WI38 (cell line): ENCODE data around the gene NPAS2.

Experiments used
- H3K4me3 ChIP-seq: 2 replicates; pipeline ENCODE4 v1.5.1; 2011; ENCODE audit warnings: low read depth, mild to moderate bottlenecking, control low read depth, low read length
- TF ChIP-seq, protein P1 (sequence below): IDR thresholded peaks from 2 replicates; pipeline ENCODE4 v1.5.1; 2012; ENCODE audit warnings: low read depth, mild to moderate bottlenecking, control low read depth, low read length

Gene NPAS2

DNA sequence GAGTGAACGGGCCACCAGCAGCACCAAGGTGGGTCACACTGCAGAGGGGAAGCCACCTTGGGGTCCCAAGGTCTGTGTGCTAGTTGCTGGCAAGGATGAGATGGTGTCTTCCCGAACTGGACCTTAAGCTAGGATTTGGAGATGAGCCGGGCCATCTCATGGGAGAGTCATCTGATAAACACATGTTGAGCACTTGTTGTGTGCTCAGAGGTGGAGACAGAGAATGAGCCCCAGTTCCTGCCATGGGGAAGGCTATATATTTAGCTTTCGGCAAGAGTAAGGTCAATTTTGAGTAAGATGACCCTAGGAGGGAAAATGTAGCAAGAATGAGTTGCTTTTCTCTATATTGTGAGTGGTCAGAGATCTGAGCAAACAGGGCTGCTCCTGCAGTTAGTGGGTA is 140.7 kb downstream of the NPAS2 start:
- H3K4me3 ChIP-seq: no peak overlapping the region
- TF ChIP-seq, protein P1, sequence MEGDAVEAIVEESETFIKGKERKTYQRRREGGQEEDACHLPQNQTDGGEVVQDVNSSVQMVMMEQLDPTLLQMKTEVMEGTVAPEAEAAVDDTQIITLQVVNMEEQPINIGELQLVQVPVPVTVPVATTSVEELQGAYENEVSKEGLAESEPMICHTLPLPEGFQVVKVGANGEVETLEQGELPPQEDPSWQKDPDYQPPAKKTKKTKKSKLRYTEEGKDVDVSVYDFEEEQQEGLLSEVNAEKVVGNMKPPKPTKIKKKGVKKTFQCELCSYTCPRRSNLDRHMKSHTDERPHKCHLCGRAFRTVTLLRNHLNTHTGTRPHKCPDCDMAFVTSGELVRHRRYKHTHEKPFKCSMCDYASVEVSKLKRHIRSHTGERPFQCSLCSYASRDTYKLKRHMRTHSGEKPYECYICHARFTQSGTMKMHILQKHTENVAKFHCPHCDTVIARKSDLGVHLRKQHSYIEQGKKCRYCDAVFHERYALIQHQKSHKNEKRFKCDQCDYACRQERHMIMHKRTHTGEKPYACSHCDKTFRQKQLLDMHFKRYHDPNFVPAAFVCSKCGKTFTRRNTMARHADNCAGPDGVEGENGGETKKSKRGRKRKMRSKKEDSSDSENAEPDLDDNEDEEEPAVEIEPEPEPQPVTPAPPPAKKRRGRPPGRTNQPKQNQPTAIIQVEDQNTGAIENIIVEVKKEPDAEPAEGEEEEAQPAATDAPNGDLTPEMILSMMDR: no peak

DNA sequence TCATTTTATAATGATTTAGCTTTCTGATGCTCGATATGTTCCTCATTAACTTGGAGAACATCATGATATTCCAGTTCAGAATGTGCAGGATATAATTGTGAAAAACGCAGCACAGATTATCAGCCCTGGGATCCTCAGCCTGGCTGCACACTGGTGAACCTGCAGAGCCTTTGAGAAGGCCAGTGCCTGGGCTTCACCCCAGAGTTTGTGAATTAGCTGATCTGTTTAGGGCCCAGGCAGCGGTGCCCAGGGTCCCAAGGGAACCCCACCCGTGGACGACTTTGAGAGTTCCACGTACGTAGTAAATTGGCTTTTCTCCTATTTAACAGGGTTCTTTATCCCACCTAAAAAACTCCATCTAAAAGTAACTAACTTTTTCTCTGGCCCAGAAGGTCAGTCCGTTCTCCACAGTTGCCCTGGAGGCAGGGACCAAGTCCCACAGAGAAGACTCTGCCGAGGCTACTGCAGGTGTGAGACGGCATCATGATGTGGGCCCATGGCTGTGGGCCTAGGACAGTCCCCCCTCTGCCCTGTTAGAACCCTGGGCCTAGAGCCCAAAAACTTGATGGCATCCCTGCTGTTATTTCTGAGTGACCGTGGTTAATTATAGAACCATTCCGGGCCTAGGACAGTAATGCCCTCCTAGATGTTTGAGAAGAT is 142.6 kb downstream of the NPAS2 start:
- H3K4me3 ChIP-seq: no peak overlapping the region
- TF ChIP-seq, protein P1: no peak

DNA sequence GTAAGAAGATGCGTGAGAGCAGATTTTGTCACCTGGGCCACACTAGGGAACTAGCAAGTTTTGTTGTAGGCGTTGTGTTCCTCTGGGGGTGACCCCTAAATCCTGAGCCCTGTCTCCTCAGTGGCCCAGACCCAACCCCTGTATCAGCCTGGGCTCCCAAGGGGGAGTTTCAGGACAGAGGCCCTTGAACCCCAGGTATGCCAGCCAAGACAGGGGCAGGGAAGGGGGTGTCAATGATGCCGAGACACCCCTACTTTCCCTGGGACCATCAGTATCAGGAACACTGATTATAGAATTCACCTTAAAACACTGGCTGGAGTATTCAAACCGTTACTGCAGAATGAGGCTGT is 143.1 kb downstream of the NPAS2 start:
- TF ChIP-seq, protein P1: no peak
- no peak overlapping the region for H3K4me3 ChIP-seq

DNA sequence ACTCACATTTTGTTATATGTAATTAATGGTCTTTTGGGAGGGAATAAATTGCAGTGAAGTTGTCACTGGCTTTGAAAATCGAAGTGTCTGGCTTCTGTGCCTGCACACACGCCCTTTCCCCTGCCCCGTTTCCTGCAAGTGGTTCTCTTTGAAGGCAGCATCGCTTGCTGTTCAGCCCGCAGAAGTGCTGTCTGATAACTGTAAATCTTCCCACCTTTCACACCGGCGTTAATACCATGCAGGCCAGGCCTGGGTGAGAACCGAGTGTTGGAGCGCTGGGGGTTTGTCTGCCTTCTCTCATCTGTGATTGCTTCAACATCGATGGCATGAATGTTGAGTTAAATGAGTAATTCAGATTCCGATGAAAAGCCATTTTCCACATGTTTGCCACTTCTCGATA is 144.3 kb downstream of the NPAS2 start:
- no peak overlapping the region for H3K4me3 ChIP-seq
- TF ChIP-seq, protein P1: no peak

DNA sequence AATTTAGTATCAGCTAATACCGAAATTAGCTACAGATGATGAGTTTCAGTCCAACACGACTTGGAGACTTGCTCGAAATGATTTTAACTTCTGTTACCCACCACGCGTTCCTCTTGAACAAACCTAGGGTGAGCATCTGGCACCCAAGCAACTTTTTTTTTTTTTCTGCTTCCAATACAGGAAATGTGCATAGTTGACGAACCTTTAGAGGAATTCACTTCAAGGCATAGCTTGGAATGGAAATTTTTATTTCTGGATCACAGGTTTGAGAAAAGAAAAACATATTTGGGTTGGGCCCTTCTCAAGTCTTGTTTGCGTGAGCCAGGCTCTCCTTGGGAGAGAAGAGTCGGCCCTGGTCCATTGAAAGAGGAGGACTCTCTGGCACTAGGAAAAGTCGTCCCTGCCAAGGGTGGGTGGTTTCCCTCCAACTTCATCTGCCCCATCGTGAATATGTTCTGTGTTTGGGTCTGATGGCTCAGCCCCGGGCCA is 144.8 kb downstream of the NPAS2 start:
- TF ChIP-seq, protein P1: no peak
- no peak overlapping the region for H3K4me3 ChIP-seq

DNA sequence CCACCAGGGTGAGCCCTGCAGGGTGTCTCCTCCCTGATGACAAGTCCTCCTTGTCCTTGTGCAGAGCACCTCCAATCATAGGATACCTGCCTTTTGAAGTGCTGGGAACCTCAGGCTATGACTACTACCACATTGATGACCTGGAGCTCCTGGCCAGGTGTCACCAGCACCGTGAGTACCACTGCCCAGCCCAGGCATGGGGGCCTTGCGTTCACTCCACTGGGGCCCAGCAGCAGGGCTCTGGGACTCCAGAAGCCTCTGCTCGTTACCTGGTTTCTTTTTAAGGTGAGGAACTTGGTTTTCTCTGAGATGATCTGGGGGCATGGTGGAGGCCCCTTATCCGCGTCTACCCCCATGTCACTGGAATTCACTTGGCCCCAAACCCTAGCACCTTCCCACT is 145.7 kb downstream of the NPAS2 start:
- TF ChIP-seq, protein P1: no peak
- H3K4me3 ChIP-seq: no peak overlapping the region

DNA sequence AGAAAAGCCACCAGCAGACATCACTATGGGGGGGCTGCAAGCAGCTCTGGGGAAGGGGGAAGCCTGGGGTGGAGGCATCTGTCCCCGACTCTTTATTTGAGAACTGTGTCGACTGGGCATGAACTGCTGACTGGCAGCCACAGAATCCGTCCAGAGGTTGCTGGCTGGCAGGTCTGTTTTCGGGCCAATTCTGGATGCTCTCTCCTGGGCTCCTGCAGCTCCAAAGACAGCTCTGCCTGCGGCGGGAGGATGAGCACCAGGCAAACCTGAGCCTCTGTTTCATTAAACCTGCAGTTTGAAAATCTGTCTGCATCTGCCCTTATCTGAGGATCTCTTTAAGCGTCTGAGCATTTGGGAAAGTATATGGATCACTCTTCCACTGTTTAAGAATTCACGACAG is 147.8 kb downstream of the NPAS2 start:
- TF ChIP-seq, protein P1: no peak

More for the DNA sequence above, 147.8 kb downstream of the NPAS2 start:
- no peak overlapping the region for H3K4me3 ChIP-seq
